Neutrophil (primary cell): ENCODE results near the gene CALML5.

Experiments
- H3K27ac ChIP-seq: fragments of 200-600 bp; sonication (generic); 2 replicates; pipeline ENCODE4 v1.5.1; 2016; ENCODE audit warnings: mild to moderate bottlenecking, moderate library complexity
- H3K27me3 ChIP-seq: fragments of 200-600 bp; sonication (generic); 2 replicates; pipeline ENCODE4 v1.6.0; 2016; ENCODE audit warnings: mild to moderate bottlenecking
- H3K36me3 ChIP-seq: fragments of 200-600 bp; sonication (generic); 2 replicates; pipeline ENCODE4 v1.5.1; 2017
- H3K4me1 ChIP-seq, 2 experiments: fragments of 200-600 bp in 1 of 2; sonication (generic) in 1 of 2; 1 replicate in 1 of 2; 2 replicates in 1 of 2; pipeline versions ENCODE4 v1.5.1 to v1.6.1; 2013 to 2016; ENCODE audit warnings: low read depth in 1 of 2, low read length in 1 of 2, mild to moderate bottlenecking in 1 of 2, moderate library complexity in 1 of 2; ENCODE audit not compliant: control insufficient read depth in 1 of 2, insufficient read depth in 1 of 2
- H3K4me3 ChIP-seq, 2 experiments: fragments of 200-600 bp in 1 of 2; sonication (generic) in 1 of 2; 1 replicate in 1 of 2; 2 replicates in 1 of 2; pipeline ENCODE4 v1.5.1; 2013 to 2016; ENCODE audit warnings: low read depth in 1 of 2, low read length in 1 of 2, mild to moderate bottlenecking in 1 of 2, moderate library complexity in 1 of 2
- H3K9me3 ChIP-seq: fragments of 200-600 bp; sonication (generic); 2 replicates; pipeline ENCODE4 v1.5.1; 2016
- CTCF ChIP-seq: fragments of 200-600 bp; sonication (generic); IDR thresholded peaks from 2 replicates; pipeline ENCODE4 v1.5.1; 2016; ENCODE audit warnings: antibody characterized with exemption

CALML5 gene

GRCh38 chr10:5508786-5509185 is 9.4 kb upstream of the CALML5 start:
- no peaks in the 10 kb centered on the region for H3K36me3 ChIP-seq
- no peak overlapping the region for H3K4me3 ChIP-seq
- H3K27ac ChIP-seq: no peak overlapping the region
- no peaks in the 10 kb centered on the region for H3K4me1 ChIP-seq
- TF ChIP-seq CTCF: no peak
- peaks cover 8% of the 10 kb centered on the region for H3K27me3 ChIP-seq
- H3K9me3 ChIP-seq: no peaks in the 10 kb centered on the region

- no peaks in the 10 kb centered on the region for H3K4me1 ChIP-seq
- no peak overlapping the region for H3K4me3 ChIP-seq
- H3K27ac ChIP-seq: no peak overlapping the region
- no peak for TF ChIP-seq CTCF
- H3K36me3 ChIP-seq: no peaks in the 10 kb centered on the region
- H3K27me3 ChIP-seq: peaks cover 6% of the 10 kb centered on the region
- H3K9me3 ChIP-seq: no peaks in the 10 kb centered on the region
Observed at GRCh38 chr10:5508161-5508604, 8.8 kb upstream of the CALML5 start.

GRCh38 chr10:5507649-5508131 is 8.3 kb upstream of the CALML5 start:
- Histone ChIP-seq H3K27me3 (peaks cover 1% of the 10 kb centered on the region), H3K4me3 (no peak overlapping the region), H3K9me3 (no peaks in the 10 kb centered on the region), H3K4me1 (no peaks in the 10 kb centered on the region), H3K27ac (no peak overlapping the region), H3K36me3 (no peaks in the 10 kb centered on the region)
- TF ChIP-seq CTCF: no peak

GRCh38 chr10:5506751-5507648 is 7.6 kb upstream of the CALML5 start:
- H3K4me1 ChIP-seq: no peaks in the 10 kb centered on the region
- H3K27ac ChIP-seq: no peak overlapping the region
- no peaks in the 10 kb centered on the region for H3K27me3 ChIP-seq
- no peak for TF ChIP-seq CTCF
- no peaks in the 10 kb centered on the region for H3K36me3 ChIP-seq
- H3K9me3 ChIP-seq: no peaks in the 10 kb centered on the region
- H3K4me3 ChIP-seq: no peak overlapping the region

- Histone ChIP-seq H3K4me3 (no peak overlapping the region), H3K9me3 (no peaks in the 10 kb centered on the region), H3K27ac (no peak overlapping the region), H3K27me3 (no peaks in the 10 kb centered on the region), H3K4me1 (no peaks in the 10 kb centered on the region), H3K36me3 (no peaks in the 10 kb centered on the region)
- TF ChIP-seq CTCF: no peak
Observed at GRCh38 chr10:5506246-5506645, 6.9 kb upstream of the CALML5 start.
